Hepatocyte (in vitro differentiated cells): ENCODE data around the gene EML4.

Experiments used
- EZH2 ChIP-seq: fragments of 200-600 bp; sonication (generic); IDR thresholded peaks from 2 replicates; pipeline ENCODE4 v1.6.1; 2016; ENCODE audit warnings: antibody characterized with exemption, mild to moderate bottlenecking, borderline replicate concordance
- EZH2phosphoT487 ChIP-seq: fragments of 200-600 bp; sonication (generic); IDR thresholded peaks from one replicate; pipeline ENCODE4 v1.6.1; 2018; ENCODE audit warnings: antibody characterized with exemption, mild to moderate bottlenecking, low read depth, moderate library complexity; ENCODE audit not compliant: unreplicated experiment, severe bottlenecking
- TF ChIP-seq, protein P1 (sequence below): fragments of 200-600 bp; sonication (generic); IDR thresholded peaks from 2 replicates; pipeline ENCODE4 v1.5.1; 2016; ENCODE audit warnings: antibody characterized with exemption, mild to moderate bottlenecking; ENCODE audit not compliant: poor library complexity

DNA sequence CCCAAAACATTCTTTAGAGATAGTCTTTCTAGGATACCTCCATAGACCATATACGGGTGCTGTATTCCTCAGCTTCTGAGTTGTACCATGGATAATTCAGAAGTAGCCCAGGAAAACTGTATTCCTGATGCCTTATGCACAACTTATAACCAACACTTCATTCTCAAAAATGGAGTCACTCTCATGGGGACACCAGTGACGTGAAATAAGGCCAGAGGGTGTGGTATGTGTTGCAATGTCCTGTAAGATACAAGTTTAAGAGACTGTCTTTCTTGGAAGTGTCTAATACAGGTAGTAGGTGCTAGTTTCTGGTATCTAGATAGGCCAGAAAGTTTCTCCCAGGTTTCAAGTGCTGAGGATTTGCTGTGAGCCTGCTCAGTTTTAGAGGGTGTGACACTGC lies 155.8 kb downstream of the EML4 start:
- TF ChIP-seq, protein P1, sequence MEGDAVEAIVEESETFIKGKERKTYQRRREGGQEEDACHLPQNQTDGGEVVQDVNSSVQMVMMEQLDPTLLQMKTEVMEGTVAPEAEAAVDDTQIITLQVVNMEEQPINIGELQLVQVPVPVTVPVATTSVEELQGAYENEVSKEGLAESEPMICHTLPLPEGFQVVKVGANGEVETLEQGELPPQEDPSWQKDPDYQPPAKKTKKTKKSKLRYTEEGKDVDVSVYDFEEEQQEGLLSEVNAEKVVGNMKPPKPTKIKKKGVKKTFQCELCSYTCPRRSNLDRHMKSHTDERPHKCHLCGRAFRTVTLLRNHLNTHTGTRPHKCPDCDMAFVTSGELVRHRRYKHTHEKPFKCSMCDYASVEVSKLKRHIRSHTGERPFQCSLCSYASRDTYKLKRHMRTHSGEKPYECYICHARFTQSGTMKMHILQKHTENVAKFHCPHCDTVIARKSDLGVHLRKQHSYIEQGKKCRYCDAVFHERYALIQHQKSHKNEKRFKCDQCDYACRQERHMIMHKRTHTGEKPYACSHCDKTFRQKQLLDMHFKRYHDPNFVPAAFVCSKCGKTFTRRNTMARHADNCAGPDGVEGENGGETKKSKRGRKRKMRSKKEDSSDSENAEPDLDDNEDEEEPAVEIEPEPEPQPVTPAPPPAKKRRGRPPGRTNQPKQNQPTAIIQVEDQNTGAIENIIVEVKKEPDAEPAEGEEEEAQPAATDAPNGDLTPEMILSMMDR, result no peak
- no peak for TF ChIP-seq EZH2
- TF ChIP-seq EZH2phosphoT487, result no peak
